HL-60 (cell line): ENCODE measurements around the gene OGG1.
A peak's percentile ranks its signal among the peaks of the same experiment; 100 is the strongest.

Experiments used
- CTCF ChIP-seq: IDR thresholded peaks from one replicate; pipeline ENCODE4 v1.5.1; 2011; ENCODE audit warnings: low read length, control low read depth, inconsistent platforms; ENCODE audit not compliant: insufficient read depth
- POLR2AphosphoS5 ChIP-seq: IDR thresholded peaks from 2 replicates; pipeline ENCODE4 v1.6.1; 2012; ENCODE audit warnings: low read depth

- TF ChIP-seq CTCF (no peak), POLR2AphosphoS5 (peak; percentile 69)
Observed at GRCh38 chr3:9749645-9750555, at the start of gene OGG1.
